Stimulated activated CD8-positive, alpha-beta memory T cell treated with anti-CD3 and anti-CD28 coated beads, Interleukin-12 subunit alpha, Interleukin-12 subunit beta, amount 100 ng/mL, for 24 hours (primary cell): Measurements from ENCODE around the gene TMPRSS13.
"Not testable (repeated sequence)": the region's sequence is repeated elsewhere in the genome, so short reads cannot be mapped to it uniquely, and the experiment has no call there.

Experiments
- DNase-seq: peaks from one replicate; pipeline ENCODE4 v3.0.0-alpha.2; 2020; ENCODE audit errors: extremely low read depth

Gene TMPRSS13

DNA sequence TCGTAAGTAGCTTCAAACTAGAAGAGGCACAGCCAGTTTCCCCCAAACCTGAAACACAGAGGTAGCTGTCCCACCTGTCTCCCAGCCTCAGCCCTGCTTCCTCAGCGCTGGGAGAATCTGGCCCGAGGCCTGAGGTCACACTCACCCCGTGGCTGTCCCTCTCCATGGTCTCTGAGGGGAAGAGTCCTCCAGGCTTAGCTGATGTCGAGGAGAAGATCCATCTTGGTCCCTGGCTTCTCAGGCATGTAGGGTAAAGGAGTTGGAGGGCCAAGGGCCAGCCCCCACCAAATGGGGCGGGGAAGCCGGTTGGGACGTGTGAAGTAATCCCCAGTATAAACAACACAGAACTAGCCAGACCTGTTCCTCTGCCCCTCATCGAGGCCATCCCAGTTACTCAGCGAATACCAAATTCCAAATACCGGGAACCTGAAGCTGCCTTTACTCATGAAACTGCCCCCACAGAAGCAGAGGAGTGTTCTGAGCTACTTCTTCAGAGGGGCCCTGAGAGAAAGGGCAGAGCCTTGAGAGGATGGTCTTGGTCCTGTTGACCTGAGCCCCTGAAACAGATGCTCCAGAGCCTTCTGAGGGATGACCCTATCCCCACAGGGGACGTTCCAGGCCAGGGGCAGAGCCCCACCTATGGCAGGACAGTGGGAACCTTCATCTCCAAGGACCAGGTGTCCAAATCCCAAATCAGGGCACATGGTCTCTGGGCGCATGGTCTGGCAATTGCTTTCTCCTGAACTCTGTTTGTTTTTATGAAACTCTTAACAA lies at the start of gene TMPRSS13:
Gene TMPRSS13, minus strand, starts transcription at position 261 of the 774 bp plus-strand sequence. Its CDS starts 95 bp downstream, at position 166.
- no peak for DNase-seq

DNA sequence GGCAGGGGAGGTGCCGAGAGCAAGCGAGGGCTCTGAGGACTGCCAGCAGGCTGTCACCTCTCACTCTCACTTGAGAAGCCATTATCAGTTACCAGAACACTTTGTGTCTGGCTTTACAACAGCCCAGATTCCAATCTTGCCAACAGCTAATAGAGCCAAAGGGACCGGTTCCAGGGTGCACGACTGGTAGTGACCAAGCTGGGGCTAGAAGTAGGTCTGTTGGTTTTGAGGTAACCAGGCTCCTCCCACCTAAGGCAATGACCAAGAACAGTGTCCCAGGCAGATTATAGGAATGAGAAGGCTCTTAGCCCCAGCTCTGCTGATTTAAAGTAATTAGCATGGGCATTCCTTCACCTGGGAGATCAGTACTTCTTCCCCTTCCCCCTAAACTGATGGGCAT lies 49.8 kb upstream of the TMPRSS13 start:
- no peak for DNase-seq

DNA sequence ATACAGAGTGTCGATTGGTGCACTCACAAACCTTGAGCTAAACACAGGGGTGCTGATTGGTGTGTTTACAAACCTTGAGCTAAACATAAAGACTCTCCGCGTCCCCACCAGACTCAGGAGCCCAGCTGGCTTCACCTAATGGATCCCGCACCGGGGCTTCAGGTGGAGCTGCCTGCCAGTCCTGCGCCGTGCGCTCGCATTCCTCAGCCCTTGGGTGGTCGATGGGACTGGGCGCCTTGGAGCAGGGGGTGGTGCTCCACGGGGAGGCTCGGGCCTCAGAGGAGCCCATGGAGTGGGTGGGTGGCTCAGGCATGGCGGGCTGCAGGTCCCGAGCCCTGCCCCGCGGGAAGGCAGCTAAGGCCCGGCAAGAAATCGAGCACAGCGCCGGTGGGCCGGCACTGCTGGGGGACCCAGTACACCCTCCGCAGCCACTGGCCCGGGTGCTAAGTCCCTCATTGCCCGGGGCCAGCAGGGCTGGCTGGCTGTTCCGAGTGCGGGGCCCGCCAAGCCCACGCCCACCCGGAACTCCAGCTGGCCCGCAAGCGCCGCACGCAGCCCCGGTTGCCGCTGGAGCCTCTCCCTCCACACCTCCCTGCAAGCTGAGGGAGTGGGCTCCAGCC lies 49.2 kb upstream of the TMPRSS13 start:
- DNase-seq = not testable (repeated sequence)

DNA sequence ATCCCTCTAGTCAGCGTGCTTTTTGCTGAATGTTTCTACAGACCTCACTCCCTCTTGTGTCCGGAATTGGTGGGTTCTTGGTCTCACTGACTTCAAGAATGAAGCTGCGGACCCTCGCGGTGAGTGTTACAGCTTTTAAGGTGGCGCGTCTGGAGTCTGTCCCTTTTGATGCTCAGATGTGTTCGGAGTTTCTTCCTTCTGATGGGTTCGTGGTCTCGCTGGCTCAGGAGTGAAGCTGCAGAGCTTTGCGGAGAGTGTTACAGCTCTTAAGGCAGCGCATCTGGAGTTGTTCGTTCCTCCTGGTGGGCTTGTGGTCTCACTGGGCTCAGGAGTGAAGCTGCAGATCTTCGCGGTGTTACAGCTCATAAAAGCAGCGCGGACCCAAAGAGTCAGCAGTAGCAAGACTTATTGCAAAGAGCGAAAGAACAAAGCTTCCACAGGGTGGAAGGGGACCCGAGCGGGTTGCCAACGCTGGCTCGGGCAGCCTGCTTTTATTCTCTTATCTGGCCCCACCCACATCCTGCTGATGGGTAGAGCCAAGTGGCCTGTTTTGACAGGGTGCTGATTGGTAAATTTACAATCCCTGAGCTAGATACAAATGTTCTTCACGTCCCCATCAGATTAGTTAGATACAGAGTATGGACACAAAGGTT lies 48.5 kb upstream of the TMPRSS13 start:
- not testable (repeated sequence) for DNase-seq

DNA sequence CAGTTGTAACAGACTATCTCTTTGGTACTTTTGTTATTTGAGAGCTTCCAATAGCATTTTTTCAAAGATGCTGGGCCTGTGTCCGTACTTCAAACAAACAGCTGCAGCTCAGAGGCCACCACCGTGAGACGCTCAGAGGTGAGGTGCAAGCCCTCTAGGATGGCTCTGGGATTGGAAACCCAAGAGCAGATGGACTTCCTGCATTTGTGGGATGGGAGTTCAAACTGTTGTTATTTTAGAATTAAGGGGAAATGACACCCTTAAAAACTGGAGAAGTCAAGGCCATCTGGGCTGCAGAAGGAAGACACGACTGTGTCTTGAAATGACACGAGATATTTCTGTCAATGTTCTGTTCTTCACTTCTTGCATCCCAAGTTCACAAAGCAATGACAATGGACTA lies 47.8 kb upstream of the TMPRSS13 start:
- no peak for DNase-seq

DNA sequence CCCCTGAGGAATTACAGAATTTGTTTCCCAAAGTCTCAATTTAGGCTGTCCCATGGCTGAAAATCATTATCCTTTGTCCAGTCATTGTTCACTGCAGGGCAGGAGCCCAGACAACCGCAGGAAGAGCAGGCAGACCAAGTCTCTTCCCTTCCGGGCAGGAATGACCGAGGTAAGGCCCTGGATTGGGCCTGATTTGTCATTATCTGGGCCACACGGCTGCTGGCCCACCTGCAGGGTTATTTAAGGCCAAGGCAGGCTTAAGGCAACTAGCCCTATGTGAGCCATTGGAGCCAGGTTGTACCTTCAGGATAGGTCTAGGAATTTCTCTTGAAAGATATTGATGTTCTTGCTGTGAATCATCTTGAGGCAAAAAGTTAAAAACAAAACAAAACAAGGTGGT lies 47.2 kb upstream of the TMPRSS13 start:
- DNase-seq = no peak

DNA sequence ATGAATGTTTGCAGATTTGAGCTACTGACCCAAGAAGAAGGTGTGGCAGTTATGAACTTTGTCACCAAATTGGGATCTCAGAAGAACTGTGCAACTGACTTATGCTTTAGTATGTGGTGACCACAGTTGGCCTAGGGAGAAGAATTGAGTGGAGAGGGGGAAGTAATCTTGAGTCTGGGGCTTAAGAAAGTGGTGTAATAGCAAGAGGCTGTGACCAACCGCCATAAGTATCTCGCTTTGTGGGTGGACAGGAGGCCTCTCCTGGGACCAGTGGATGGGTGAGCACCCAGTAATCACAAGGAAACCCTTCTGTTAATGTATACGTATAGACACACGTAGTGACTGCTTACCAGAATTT lies 44.3 kb upstream of the TMPRSS13 start:
- DNase-seq = no peak

DNA sequence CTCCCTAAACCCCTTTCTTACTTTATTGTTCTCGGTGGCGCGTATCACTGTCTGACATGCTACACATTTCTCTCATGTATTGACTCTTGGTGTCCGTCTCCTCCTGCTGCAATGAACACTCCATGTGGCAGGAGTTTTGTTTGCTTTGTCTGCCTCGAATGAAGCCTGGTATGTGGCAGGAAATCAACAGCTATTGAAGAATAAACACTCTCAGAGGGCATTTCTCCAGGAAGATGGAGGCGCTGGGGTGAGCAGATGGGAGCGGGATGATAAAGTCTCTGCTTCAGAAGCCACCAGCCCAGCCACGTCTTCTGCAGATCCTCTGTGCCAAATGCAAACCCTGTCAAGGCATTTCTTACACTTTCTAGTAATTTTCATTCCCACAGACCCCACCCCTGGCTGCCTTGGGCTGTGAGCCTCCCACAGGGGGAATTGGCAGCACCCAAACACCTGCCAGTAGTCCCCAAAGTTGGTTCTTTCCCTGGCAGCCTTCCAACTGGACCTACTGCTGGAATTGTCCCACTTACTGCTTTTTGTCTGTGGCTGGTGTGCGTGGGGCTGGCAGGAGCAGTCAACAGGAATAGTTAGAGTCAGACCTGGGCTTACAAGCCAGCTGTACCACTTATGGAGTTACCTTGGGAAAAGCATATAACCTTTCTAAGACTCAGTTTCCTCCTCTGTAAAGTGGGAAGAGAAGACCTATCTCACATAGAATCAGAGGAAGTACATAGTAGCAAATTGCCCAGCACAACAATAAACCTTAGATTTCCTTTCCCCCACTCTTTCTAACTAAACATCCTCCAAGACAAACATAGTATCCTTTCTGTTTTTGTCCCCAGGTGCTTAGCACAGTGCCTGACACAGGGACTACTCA lies 43.7 kb upstream of the TMPRSS13 start:
- no peak for DNase-seq

DNA sequence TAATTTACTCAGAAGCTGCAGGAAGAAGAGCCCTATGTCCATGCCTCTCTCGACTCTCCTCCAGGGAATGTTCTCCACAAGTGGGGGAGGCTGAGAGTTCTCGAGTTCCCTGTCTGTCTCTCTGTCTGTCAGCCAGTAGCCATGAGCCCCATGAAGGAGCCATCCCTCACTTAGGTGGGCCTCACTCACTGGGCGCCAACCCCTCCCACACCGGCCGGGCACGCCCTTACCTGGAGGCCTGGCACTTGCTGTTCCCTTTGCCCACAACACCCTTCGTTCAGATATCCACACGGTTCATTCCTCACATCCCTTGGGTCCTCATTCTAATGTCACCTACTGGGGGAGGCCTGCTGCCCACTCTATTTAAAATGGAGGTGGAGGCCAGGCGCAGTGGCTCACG lies 42.8 kb upstream of the TMPRSS13 start:
- DNase-seq = no peak

DNA sequence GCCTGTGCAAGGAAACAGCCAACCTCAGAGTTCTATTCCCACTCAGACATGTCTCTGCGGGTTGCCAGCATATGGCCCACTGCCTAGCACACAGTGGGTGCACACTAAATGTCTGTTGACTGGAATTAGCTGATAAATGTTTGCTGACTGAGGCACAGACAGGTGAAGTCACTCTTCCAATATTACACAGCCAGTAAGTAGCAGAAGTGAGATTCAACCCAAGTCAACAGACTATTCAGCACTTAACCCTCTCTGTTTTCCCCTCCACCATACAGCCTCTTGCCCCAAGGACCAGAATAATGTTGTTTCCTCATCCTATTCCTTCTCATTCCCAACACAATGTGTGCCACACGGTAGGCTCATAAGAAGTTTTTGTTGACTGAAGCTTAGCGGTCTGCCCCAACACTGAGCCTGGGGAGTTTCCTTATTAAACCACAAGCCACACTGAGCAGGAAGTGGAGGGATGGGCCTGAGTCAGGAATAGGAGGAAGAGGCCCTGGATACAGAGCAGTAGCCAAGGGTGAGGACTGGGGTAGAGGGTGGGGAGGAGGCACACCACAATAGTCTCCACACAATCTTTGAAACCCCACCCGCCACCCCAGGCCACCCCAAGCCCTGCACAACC lies 41.3 kb upstream of the TMPRSS13 start:
- no peak for DNase-seq

DNA sequence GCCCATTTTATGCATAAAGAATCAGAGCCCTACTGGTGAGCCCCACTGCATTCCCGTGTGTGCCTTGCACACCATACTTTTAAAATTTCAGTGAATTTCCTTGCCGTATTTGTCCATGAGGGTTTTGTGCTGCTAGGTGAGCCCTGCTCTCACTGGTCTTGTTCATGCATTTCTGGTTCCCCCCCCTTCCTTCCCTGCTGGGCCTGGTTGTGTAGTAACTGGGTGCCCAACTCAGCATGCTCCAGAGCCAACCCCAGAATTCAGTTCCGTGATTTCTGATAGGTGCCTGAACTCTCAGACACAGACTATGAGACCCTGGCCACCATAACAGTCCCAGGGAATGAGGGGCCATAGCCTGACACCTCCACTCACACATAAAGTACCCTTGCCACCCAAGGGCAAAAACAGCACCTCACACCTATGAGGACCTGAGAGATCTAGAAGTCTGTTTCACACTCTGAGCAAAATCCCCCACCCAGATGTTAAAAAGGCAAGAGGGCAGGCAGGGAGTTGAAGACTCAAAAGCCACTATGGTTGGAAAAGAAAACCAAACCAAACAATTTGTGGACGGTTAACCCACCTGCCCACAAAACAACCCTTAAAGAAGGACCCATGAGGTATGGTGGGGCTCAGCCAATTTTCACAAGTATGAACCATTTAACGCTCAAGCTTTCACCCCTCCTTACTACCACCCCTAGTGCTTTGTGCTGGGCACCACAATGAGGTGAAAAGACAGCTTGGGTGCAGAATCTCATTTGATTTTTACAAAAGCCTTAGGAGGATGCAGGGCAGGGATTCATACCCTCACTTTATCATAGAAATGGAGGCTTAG lies 40.2 kb upstream of the TMPRSS13 start:
- no peak for DNase-seq

DNA sequence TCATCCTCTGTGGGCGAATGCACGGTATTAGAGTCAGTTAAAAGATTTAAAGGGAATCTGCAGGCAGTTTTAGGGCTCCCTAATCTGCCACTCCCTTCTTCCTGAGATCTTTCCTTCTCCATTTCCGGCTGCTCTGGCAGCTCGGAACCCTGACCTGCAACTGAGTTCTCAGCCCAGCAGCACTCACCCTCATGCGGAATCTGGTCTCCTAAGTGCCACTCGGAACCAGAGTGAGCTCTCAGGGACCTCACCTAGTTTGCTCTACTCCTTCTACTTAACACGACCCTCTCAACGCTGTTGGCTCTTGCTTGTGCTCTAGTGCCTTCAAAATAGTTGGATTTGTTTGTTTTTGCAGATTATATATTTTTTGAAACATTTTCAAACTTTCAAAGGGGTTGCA lies 37.7 kb upstream of the TMPRSS13 start:
- DNase-seq = no peak

DNA sequence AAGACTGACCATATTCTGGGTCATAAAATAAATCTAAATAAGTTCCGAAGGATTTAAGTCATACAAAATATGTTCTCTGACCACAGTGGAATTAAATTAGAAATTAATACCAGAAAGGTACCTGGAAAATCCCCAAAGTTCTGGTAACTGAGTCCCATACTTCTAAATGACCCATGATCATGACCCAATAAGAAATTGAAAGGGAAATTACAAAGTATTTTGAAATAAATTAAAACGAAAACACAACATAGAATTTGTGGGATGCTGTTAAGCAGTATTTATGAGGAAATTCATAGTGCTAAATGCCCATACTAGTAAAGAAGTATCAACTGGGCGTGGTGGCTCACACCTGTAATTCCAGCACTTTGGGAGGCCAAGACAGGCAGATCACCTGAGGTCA lies 33.6 kb upstream of the TMPRSS13 start:
- no peak for DNase-seq

DNA sequence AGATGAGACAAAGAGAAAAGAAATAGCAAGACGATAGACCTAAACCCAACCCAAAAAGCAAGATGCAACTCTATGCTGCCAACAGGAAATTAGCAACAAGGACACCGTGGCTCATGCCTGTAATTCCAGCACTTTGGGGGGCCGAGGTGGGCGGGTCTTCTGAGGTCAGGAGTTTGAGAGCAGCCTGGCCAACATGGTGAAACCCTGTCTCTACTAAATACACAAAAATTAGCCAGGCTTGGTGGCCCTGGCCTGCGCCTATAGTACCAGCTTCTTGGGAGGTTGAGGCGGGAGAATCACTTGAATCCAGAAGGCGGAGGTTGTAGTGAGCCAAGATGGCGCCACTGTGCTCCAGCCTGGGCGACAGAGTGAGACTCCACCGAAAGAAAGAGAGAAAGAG lies 32.7 kb upstream of the TMPRSS13 start:
- no peak for DNase-seq

DNA sequence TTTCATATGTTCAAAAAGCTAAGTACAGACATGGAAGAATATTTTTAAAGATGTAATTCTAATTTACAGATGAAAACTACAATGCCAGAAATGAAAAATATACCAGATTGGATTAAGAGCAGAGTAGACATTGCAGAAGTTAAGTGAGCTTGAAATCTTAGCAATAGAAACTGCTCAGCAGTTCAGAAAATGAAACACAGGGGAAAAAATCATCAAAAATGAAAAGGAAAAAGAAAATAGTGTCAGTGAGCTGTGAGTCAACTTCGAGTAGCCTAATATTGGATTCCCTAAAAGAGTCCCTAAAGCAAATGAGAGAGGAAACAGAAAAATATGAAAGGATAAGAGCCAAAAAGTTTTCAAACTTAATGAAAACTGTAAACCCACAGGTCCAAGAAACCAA lies 31.2 kb upstream of the TMPRSS13 start:
- no peak for DNase-seq

DNA sequence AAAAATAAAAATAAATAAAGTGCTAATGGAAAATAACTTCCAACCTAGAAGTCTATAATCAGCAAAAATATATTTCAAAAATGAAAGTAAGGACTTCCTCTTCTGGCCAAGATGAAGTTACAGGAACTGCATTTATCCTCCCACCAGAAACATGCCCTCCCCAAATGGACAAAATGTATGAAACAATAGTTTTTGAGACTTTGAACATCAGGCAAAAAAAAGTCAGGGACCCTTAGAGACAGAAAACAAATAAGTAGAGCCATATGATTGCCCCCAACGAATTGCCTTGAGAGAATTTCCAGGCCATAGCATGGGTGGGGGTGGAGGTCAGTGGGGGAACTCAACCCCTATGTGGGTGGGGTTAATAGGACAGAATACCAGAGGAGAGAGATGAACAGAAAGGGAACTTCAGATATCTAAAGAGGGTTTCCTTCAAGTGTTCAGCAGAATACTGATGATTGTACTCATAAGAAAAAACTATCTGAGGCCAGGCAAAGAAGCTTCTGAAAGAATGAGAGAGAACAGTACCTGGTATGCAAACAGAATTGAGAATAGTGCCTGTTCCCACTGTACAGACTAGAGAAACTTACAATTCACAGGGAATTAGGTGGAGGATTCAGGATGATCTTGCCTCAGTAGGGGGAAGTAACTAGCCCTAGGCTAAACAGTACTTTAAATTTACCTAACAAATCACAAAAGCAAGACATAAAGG lies 30.4 kb upstream of the TMPRSS13 start:
- no peak for DNase-seq

DNA sequence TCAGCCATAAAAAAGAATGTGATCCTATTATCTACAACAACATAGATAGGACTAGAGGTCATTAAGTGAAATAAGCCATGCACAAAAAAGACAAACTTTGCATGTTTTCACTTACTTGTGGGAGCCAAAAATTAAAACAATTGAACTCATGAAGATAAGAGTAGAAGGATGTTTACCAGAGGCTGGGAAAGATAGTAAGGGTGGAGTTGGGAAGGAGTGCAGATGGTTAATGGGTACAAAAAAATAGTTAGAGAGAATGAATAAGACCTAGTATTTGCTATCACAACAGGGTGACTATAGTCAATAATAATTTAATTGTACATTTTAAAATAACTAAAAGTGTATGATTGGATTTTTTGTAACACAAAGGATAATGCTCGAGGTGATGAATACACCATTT lies 29.7 kb upstream of the TMPRSS13 start:
- no peak for DNase-seq

DNA sequence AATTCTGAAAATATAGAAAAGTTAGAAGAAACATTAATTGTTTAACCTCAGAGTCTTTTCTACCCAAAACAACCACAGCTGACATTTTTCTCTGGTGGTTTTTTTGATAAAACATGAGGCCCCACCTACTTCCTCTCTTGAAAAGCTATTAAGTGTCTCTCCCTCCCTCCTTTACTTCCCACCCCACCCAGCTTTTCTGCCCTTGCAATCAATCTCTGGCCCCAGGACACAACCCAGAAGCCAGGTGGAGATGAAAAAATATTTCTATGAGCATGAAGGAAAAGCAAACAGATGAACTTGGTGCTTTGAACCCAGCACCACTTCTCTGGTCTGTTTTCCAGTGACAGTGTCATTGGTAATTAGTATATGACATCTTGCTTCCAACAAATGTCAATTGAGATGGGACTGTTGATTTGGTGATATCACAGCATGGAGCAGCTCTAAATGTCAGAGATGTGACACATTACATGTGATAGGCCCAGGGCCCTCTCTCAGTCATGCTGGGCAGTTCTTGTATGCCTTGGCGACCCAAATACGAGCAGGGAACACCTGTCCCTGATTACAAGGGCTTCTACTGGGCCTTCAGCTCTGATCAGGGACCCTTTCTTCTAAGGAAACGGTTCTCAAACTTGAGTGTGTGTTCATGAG lies 23.9 kb upstream of the TMPRSS13 start:
- DNase-seq = no peak
